K562 (cell line): ENCODE results near the gene OR7C1. TPM values are rescaled to one million over a fixed set of nuclear protein-coding genes. Genes with fewer than 3 reads are reported as not detected.
A peak's percentile ranks its signal among the peaks of the same experiment; 100 is the strongest.

Experiments used
- ADNP ChIP-seq: fragments of 200-800 bp; sonication (Bioruptor generic); IDR thresholded peaks from 2 replicates; pipeline ENCODE4 v1.6.1; 2016; ENCODE audit warnings: missing genetic modification characterization, missing compliant biosample characterization
- ARID1B ChIP-seq: fragments of 450-650 bp; IDR thresholded peaks from 2 replicates; pipeline ENCODE4 v1.6.1; 2016; ENCODE audit warnings: antibody characterized with exemption, mild to moderate bottlenecking, inconsistent platforms
- E2F6 ChIP-seq, 2 experiments: IDR thresholded peaks; 2 replicates each; pipeline ENCODE4 v1.6.1; 2011; ENCODE audit warnings: borderline replicate concordance in 1 of 2, control low read depth in 1 of 2, low read depth in 1 of 2, low read length in 1 of 2, mild to moderate bottlenecking in 1 of 2, mixed read lengths in 1 of 2, moderate library complexity in 1 of 2; ENCODE audit not compliant: insufficient read depth in 1 of 2, insufficient read length in 1 of 2, poor library complexity in 1 of 2, severe bottlenecking in 1 of 2; ENCODE audit errors: extremely low read depth in 1 of 2
- NONO ChIP-seq, 2 experiments: fragments of 200-400 bp in 1 of 2; fragments of 450-650 bp in 1 of 2; formaldehyde crosslinking in 1 of 2; IDR thresholded peaks; 2 replicates each; pipeline ENCODE4 v1.6.1; 2017; ENCODE audit warnings: low read depth in 2 of 2, mild to moderate bottlenecking in 2 of 2, moderate library complexity in 2 of 2, low read length in 1 of 2
- SMARCA4 ChIP-seq: fragments of 450-650 bp; IDR thresholded peaks from 2 replicates; pipeline ENCODE4 v1.6.1; 2016
- TAF1 ChIP-seq: IDR thresholded peaks from 2 replicates; pipeline ENCODE4 v1.6.1; 2011; ENCODE audit warnings: mild to moderate bottlenecking, low read length, moderate library complexity; ENCODE audit not compliant: insufficient read depth, control insufficient read depth, severe bottlenecking; ENCODE audit errors: extremely low read depth
- polyA plus RNA-seq, 8 experiments: library from polyadenylated mRNA; depleted of rRNA in 4 of 8; stranded (reverse) in 5 of 8; unstranded in 3 of 8; fragments of >200 nt; fragmentation: Nextera tagmentation in 2 of 8; fragmentation: Illumina TruSeq in 1 of 8; extraction: Ambion mirVana in 2 of 8; extraction: Trizol in 1 of 8; gene quantifications; 2 replicates each; pipeline versions ENCODE4 v1.2.1 to v1.2.3, GENCODE V29; 2011 to 2014; ENCODE audit warnings: inconsistent platforms in 1 of 8, missing spikeins in 1 of 8
- total RNA-seq, 7 experiments: library from RNA; depleted of rRNA in 6 of 7; stranded (reverse); fragments of >200 nt in 6 of 7; fragmentation: Illumina TruSeq in 2 of 7; extraction: Trizol in 2 of 7; gene quantifications; 2 replicates each; pipeline versions ENCODE4 v1.2.1 to v1.2.3, GENCODE V29; 2011 to 2021; ENCODE audit warnings: low replicate concordance in 1 of 7
- TF ChIP-seq, protein P1 (sequence below), 2 experiments: fragments of 450-650 bp; IDR thresholded peaks; 2 replicates each; pipeline ENCODE4 v1.6.1; 2018; ENCODE audit warnings: mild to moderate bottlenecking in 2 of 2, low read depth in 1 of 2; ENCODE audit not compliant: partially characterized antibody in 2 of 2
- TF ChIP-seq, protein P2 (sequence below): fragments of 450-650 bp; IDR thresholded peaks from 2 replicates; pipeline ENCODE4 v1.6.1; 2016; ENCODE audit warnings: mild to moderate bottlenecking, moderate library complexity

The OR7C1 gene
- total and polyA plus RNA-seq, 9 of the 15 experiments (the other 6 are each of a cell fraction or from before 2014, with no cell fraction given): 0.01 to 0.18 (median 0.10) TPM; not detected in 1

DNA sequence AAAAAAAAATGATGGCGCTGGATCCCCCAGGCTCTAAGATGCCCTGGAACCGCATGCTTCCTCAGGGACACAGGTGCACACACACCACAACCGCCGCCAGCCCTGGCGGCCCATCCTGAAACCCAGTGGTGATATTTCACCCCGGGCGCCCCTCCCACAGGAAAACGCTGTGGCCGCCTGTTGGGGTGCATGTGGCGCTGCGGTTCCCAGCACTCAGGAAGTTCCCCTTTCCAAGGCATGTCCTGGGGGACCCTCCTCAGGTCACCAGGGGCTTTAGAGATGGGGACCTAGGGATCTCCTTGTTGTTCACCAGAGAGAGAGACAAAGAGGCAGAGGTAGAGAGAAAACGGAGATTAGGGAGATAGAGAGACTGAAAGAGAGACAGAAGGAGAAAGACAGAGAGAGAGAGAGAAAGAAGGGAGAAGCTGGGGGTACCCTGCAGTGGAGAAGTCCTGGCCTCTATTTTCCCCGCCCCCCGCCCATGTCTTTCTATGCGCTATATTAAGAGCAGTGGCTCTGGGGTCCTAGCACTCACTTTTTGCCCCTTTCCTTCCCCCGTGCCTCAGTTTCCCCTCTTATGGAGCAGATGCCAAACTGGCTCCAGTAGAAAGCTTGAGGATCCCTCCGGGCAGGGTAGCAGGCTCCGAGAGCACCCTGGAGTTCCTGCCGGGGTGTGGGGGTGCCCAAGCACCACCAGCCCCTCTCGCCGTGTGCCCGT, 59.0 kb downstream of the OR7C1 start (continued):
- TF ChIP-seq, protein P1, sequence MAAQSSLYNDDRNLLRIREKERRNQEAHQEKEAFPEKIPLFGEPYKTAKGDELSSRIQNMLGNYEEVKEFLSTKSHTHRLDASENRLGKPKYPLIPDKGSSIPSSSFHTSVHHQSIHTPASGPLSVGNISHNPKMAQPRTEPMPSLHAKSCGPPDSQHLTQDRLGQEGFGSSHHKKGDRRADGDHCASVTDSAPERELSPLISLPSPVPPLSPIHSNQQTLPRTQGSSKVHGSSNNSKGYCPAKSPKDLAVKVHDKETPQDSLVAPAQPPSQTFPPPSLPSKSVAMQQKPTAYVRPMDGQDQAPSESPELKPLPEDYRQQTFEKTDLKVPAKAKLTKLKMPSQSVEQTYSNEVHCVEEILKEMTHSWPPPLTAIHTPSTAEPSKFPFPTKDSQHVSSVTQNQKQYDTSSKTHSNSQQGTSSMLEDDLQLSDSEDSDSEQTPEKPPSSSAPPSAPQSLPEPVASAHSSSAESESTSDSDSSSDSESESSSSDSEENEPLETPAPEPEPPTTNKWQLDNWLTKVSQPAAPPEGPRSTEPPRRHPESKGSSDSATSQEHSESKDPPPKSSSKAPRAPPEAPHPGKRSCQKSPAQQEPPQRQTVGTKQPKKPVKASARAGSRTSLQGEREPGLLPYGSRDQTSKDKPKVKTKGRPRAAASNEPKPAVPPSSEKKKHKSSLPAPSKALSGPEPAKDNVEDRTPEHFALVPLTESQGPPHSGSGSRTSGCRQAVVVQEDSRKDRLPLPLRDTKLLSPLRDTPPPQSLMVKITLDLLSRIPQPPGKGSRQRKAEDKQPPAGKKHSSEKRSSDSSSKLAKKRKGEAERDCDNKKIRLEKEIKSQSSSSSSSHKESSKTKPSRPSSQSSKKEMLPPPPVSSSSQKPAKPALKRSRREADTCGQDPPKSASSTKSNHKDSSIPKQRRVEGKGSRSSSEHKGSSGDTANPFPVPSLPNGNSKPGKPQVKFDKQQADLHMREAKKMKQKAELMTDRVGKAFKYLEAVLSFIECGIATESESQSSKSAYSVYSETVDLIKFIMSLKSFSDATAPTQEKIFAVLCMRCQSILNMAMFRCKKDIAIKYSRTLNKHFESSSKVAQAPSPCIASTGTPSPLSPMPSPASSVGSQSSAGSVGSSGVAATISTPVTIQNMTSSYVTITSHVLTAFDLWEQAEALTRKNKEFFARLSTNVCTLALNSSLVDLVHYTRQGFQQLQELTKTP (IDR thresholded peaks at IDR 0.05; ENCODE audit: low read depth in 1 of 2, partially characterized antibody in 2 of 2): no peak
- TF ChIP-seq ADNP (tag) (0 out of 2 replicates have a peak, but pooled peaks have one; percentile 23), ARID1B (peak; percentile 56; the same call in 1 of the 2 replicates), NONO (IDR thresholded peaks at IDR 0.05; ENCODE audit: low read depth in 2 of 2, low read length in 1 of 2) (0 out of 4 replicates have a peak, but pooled peaks of 1 of the 2 experiments have one; percentile 49), TAF1 (peak; percentile 68), SMARCA4 (no peak; the same call in 1 of the 2 replicates), E2F6 (IDR thresholded peaks at IDR 0.05; ENCODE audit: borderline replicate concordance in 1 of 2, extremely low read depth in 1 of 2, insufficient read depth in 1 of 2, insufficient read length in 1 of 2, low read depth in 1 of 2, low read length in 1 of 2, poor library complexity in 1 of 2, severe bottlenecking in 1 of 2) (peak in 1 of 2 experiments; percentile 56)
- TF ChIP-seq, protein P2, sequence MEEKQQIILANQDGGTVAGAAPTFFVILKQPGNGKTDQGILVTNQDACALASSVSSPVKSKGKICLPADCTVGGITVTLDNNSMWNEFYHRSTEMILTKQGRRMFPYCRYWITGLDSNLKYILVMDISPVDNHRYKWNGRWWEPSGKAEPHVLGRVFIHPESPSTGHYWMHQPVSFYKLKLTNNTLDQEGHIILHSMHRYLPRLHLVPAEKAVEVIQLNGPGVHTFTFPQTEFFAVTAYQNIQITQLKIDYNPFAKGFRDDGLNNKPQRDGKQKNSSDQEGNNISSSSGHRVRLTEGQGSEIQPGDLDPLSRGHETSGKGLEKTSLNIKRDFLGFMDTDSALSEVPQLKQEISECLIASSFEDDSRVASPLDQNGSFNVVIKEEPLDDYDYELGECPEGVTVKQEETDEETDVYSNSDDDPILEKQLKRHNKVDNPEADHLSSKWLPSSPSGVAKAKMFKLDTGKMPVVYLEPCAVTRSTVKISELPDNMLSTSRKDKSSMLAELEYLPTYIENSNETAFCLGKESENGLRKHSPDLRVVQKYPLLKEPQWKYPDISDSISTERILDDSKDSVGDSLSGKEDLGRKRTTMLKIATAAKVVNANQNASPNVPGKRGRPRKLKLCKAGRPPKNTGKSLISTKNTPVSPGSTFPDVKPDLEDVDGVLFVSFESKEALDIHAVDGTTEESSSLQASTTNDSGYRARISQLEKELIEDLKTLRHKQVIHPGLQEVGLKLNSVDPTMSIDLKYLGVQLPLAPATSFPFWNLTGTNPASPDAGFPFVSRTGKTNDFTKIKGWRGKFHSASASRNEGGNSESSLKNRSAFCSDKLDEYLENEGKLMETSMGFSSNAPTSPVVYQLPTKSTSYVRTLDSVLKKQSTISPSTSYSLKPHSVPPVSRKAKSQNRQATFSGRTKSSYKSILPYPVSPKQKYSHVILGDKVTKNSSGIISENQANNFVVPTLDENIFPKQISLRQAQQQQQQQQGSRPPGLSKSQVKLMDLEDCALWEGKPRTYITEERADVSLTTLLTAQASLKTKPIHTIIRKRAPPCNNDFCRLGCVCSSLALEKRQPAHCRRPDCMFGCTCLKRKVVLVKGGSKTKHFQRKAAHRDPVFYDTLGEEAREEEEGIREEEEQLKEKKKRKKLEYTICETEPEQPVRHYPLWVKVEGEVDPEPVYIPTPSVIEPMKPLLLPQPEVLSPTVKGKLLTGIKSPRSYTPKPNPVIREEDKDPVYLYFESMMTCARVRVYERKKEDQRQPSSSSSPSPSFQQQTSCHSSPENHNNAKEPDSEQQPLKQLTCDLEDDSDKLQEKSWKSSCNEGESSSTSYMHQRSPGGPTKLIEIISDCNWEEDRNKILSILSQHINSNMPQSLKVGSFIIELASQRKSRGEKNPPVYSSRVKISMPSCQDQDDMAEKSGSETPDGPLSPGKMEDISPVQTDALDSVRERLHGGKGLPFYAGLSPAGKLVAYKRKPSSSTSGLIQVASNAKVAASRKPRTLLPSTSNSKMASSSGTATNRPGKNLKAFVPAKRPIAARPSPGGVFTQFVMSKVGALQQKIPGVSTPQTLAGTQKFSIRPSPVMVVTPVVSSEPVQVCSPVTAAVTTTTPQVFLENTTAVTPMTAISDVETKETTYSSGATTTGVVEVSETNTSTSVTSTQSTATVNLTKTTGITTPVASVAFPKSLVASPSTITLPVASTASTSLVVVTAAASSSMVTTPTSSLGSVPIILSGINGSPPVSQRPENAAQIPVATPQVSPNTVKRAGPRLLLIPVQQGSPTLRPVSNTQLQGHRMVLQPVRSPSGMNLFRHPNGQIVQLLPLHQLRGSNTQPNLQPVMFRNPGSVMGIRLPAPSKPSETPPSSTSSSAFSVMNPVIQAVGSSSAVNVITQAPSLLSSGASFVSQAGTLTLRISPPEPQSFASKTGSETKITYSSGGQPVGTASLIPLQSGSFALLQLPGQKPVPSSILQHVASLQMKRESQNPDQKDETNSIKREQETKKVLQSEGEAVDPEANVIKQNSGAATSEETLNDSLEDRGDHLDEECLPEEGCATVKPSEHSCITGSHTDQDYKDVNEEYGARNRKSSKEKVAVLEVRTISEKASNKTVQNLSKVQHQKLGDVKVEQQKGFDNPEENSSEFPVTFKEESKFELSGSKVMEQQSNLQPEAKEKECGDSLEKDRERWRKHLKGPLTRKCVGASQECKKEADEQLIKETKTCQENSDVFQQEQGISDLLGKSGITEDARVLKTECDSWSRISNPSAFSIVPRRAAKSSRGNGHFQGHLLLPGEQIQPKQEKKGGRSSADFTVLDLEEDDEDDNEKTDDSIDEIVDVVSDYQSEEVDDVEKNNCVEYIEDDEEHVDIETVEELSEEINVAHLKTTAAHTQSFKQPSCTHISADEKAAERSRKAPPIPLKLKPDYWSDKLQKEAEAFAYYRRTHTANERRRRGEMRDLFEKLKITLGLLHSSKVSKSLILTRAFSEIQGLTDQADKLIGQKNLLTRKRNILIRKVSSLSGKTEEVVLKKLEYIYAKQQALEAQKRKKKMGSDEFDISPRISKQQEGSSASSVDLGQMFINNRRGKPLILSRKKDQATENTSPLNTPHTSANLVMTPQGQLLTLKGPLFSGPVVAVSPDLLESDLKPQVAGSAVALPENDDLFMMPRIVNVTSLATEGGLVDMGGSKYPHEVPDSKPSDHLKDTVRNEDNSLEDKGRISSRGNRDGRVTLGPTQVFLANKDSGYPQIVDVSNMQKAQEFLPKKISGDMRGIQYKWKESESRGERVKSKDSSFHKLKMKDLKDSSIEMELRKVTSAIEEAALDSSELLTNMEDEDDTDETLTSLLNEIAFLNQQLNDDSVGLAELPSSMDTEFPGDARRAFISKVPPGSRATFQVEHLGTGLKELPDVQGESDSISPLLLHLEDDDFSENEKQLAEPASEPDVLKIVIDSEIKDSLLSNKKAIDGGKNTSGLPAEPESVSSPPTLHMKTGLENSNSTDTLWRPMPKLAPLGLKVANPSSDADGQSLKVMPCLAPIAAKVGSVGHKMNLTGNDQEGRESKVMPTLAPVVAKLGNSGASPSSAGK: peak; percentile 29; the same call in 1 of the 2 replicates
